Omental fat pad (tissue), 4 donors: ENCODE data around the gene KIRREL3. TPM values are rescaled to one million over a fixed set of nuclear protein-coding genes. Genes with fewer than 3 reads are reported as not detected.

Source experiments
- ATAC-seq: fragments of 150-250 bp; one replicate; pipeline ENCODE4 v1.9.1; 2016; ENCODE audit warnings: mild to moderate bottlenecking, moderate library complexity; ENCODE audit not compliant: low FRiP score
- DNase-seq: peaks from one replicate; pipeline ENCODE4 v3.0.0-alpha.2; 2019; ENCODE audit warnings: low spot score
- total RNA-seq, 4 donors: library from RNA; depleted of rRNA; stranded (reverse); fragments of >200 nt; gene quantifications; one replicate each; pipeline ENCODE4 v1.1.0, GENCODE V29; 2016
- TF ChIP-seq, protein P1 (sequence below), 3 donors: fragments of 450-650 bp; IDR thresholded peaks; one replicate each; pipeline ENCODE4 v1.5.1; 2016 to 2017; ENCODE audit warnings: antibody characterized with exemption in 3 of 3, mild to moderate bottlenecking in 3 of 3, moderate library complexity in 2 of 3

Gene KIRREL3
- total RNA-seq, 4 donors from 2014 or later = 0.09 to 0.60 TPM; not detected in 2

GRCh38 chr11:126547161-126547560, 453.4 kb downstream of the KIRREL3 start:
- no peak for DNase-seq
- TF ChIP-seq, protein P1, sequence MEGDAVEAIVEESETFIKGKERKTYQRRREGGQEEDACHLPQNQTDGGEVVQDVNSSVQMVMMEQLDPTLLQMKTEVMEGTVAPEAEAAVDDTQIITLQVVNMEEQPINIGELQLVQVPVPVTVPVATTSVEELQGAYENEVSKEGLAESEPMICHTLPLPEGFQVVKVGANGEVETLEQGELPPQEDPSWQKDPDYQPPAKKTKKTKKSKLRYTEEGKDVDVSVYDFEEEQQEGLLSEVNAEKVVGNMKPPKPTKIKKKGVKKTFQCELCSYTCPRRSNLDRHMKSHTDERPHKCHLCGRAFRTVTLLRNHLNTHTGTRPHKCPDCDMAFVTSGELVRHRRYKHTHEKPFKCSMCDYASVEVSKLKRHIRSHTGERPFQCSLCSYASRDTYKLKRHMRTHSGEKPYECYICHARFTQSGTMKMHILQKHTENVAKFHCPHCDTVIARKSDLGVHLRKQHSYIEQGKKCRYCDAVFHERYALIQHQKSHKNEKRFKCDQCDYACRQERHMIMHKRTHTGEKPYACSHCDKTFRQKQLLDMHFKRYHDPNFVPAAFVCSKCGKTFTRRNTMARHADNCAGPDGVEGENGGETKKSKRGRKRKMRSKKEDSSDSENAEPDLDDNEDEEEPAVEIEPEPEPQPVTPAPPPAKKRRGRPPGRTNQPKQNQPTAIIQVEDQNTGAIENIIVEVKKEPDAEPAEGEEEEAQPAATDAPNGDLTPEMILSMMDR (IDR thresholded peaks at IDR 0.05) = no peak
- no peak for ATAC-seq

GRCh38 chr11:126546694-126547093, 453.9 kb downstream of the KIRREL3 start:
- no peak for ATAC-seq
- TF ChIP-seq, protein P1 (IDR thresholded peaks at IDR 0.05) = no peak
- no peak for DNase-seq

- ATAC-seq (no peak), DNase-seq (no peak)
- TF ChIP-seq, protein P1 (IDR thresholded peaks at IDR 0.05) = no peak
These were observed 454.4 kb downstream of the KIRREL3 start for GRCh38 chr11:126546191-126546590.

- no peak for ATAC-seq
- DNase-seq = no peak
- TF ChIP-seq, protein P1 (IDR thresholded peaks at IDR 0.05) = no peak
These were observed 455.5 kb downstream of the KIRREL3 start for GRCh38 chr11:126545057-126545555.

- no peak for ATAC-seq
- no peak for DNase-seq
- TF ChIP-seq, protein P1 (IDR thresholded peaks at IDR 0.05) = no peak
These were observed 456.2 kb downstream of the KIRREL3 start for GRCh38 chr11:126544108-126545056.

- ATAC-seq = no peak
- TF ChIP-seq, protein P1 (IDR thresholded peaks at IDR 0.05) = no peak
- no peak for DNase-seq
These were observed 456.9 kb downstream of the KIRREL3 start for GRCh38 chr11:126543691-126544090.
